HepG2 (cell line): ENCODE results near the gene OARD1. TPM values are rescaled to one million over a fixed set of nuclear protein-coding genes. Genes with fewer than 3 reads are reported as not detected.
A peak's percentile ranks its signal among the peaks of the same experiment; 100 is the strongest.

Experiments
- ATF7 ChIP-seq, 2 experiments: fragments of 450-650 bp in 1 of 2; sonication (generic) in 1 of 2; formaldehyde crosslinking in 1 of 2; IDR thresholded peaks; 2 replicates each; pipeline versions ENCODE4 v1.4.0 to v1.6.1; 2016 to 2020; ENCODE audit warnings: antibody characterized with exemption in 1 of 2, mild to moderate bottlenecking in 1 of 2, missing genetic modification reagents in 1 of 2
- HNRNPUL1 ChIP-seq: fragments of 200-400 bp; formaldehyde crosslinking; IDR thresholded peaks from 2 replicates; pipeline ENCODE4 v1.6.1; 2017; ENCODE audit warnings: low read depth, mild to moderate bottlenecking, low read length, moderate library complexity
- SIN3A ChIP-seq: IDR thresholded peaks from 2 replicates; pipeline ENCODE4 v1.6.1; 2011; ENCODE audit warnings: low read depth, mild to moderate bottlenecking, control low read depth, low read length, borderline replicate concordance
- XRCC5 ChIP-seq: fragments of 200-400 bp; formaldehyde crosslinking; optimal IDR thresholded peaks from 2 replicates; pipeline ENCODE3; 2017; ENCODE audit warnings: mild to moderate bottlenecking, low read length
- YEATS2 ChIP-seq: sonication (generic); formaldehyde crosslinking; IDR thresholded peaks from 2 replicates; pipeline ENCODE4 v1.4.0; 2020; ENCODE audit warnings: missing genetic modification reagents, borderline replicate concordance
- YY1 ChIP-seq: IDR thresholded peaks from 2 replicates; pipeline ENCODE4 v1.6.1; 2011; ENCODE audit warnings: low read length, low read depth, moderate library complexity, mild to moderate bottlenecking; ENCODE audit not compliant: insufficient read depth, insufficient replicate concordance
- ZBTB3 ChIP-seq: sonication (generic); formaldehyde crosslinking; IDR thresholded peaks from 2 replicates; pipeline ENCODE4 v1.4.0; 2020; ENCODE audit warnings: low read depth, mild to moderate bottlenecking, moderate library complexity, missing genetic modification reagents, borderline replicate concordance
- ZNF24 ChIP-seq: fragments of 450-650 bp; IDR thresholded peaks from 2 replicates; pipeline ENCODE4 v1.6.1; 2017; ENCODE audit warnings: antibody characterized with exemption, mild to moderate bottlenecking
- ZNF292 ChIP-seq: sonication (generic); formaldehyde crosslinking; IDR thresholded peaks from 2 replicates; pipeline ENCODE4 v1.8.1; 2022; ENCODE audit warnings: mild to moderate bottlenecking, low read depth, missing genetic modification reagents, borderline replicate concordance
- ZNF652 ChIP-seq: IDR thresholded peaks from 2 replicates; pipeline ENCODE4 v1.6.1; 2016; ENCODE audit warnings: low read depth, borderline replicate concordance
- ZNF75D ChIP-seq: sonication (generic); formaldehyde crosslinking; IDR thresholded peaks from 2 replicates; pipeline ENCODE4 v1.8.1; 2023; ENCODE audit warnings: missing genetic modification reagents, mild to moderate bottlenecking, borderline replicate concordance
- polyA plus RNA-seq, 8 experiments: library from polyadenylated mRNA; depleted of rRNA in 3 of 8; stranded (reverse) in 7 of 8; unstranded in 1 of 8; fragments of >200 nt; fragmentation: Illumina TruSeq in 4 of 8; extraction: Trizol in 4 of 8; gene quantifications; 2 replicates each; pipeline versions ENCODE4 v1.2.1 to v1.2.3, GENCODE V29; 2011 to 2016; ENCODE audit warnings: low read depth in 4 of 8, missing spikeins in 1 of 8, mixed read lengths in 1 of 8; ENCODE audit not compliant: insufficient read depth in 1 of 8
- total RNA-seq, 5 experiments: library from RNA; depleted of rRNA; stranded (reverse); fragments of >200 nt; fragmentation: Illumina TruSeq; extraction: Trizol; gene quantifications; 2 replicates each; pipeline ENCODE4 v1.2.3, GENCODE V29; 2016; ENCODE audit warnings: low read depth in 1 of 5
- TF ChIP-seq, protein P1 (sequence below), 2 experiments: sonication (generic) in 1 of 2; formaldehyde crosslinking in 1 of 2; IDR thresholded peaks; 2 replicates each; pipeline versions ENCODE4 v1.4.0 to v1.6.1; 2018 to 2020; ENCODE audit warnings: missing genetic modification reagents in 2 of 2, borderline replicate concordance in 1 of 2, low read depth in 1 of 2, mild to moderate bottlenecking in 1 of 2, missing biosample characterization in 1 of 2
- TF ChIP-seq, protein P2 (sequence below): sonication (generic); formaldehyde crosslinking; IDR thresholded peaks from 2 replicates; pipeline ENCODE4 v1.5.0; 2020; ENCODE audit warnings: mild to moderate bottlenecking, missing genetic modification reagents
- TF ChIP-seq, protein P3 (sequence below): sonication (generic); formaldehyde crosslinking; IDR thresholded peaks from 2 replicates; pipeline ENCODE4 v1.5.1; 2020; ENCODE audit warnings: missing genetic modification reagents, mild to moderate bottlenecking, borderline replicate concordance

OARD1 gene
- total and polyA plus RNA-seq, 2 of the 13 experiments (the other 11 are each of a cell fraction or from before 2014, with no cell fraction given), result 18.4 to 49.0 TPM

DNA sequence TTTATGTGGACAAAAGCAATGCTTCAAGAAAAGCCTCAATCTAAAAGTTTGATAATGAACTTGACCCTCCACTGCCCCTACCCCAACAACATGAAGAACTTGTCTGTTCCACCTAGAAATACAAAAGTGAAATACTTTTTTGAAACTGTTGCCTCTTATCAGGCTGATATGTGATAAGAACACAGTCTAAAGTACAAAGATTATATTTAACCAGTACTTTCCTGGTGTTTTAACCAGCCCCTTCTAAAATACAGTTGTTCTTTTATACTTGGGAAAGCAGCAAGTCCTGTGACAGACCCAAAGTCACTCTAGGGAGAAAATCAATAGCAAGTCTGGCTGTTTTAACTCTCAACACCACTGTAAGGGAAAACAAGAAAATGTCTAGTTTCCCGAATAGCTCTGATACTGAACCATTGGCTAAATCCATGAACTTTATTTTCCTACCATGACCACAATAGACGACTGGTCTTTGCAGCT, 6.6 kb downstream of the OARD1 start (continued):
- TF ChIP-seq XRCC5 (no peak), ZBTB3 (CRISPR knock-in tag) (no peak), ZNF75D (no peak), HNRNPUL1 (no peak), SIN3A (no peak; the same call in 1 of the 2 replicates), YEATS2 (CRISPR knock-in tag) (no peak; the same call in 1 of the 2 replicates), YY1 (no peak), ZNF292 (CRISPR knock-in tag) (no peak), ATF7 (IDR thresholded peaks at IDR 0.05) (no peak), ATF7 (CRISPR knock-in tag; IDR thresholded peaks at IDR 0.05) (no peak), ZNF652 (CRISPR knock-in tag) (peak; percentile 90), ZNF24 (no peak)
- TF ChIP-seq, protein P1, sequence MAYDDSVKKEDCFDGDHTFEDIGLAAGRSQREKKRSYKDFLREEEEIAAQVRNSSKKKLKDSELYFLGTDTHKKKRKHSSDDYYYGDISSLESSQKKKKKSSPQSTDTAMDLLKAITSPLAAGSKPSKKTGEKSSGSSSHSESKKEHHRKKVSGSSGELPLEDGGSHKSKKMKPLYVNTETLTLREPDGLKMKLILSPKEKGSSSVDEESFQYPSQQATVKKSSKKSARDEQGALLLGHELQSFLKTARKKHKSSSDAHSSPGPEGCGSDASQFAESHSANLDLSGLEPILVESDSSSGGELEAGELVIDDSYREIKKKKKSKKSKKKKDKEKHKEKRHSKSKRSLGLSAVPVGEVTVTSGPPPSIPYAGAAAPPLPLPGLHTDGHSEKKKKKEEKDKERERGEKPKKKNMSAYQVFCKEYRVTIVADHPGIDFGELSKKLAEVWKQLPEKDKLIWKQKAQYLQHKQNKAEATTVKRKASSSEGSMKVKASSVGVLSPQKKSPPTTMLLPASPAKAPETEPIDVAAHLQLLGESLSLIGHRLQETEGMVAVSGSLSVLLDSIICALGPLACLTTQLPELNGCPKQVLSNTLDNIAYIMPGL (CRISPR knock-in tag; IDR thresholded peaks at IDR 0.05; ENCODE audit: borderline replicate concordance in 1 of 2, low read depth in 1 of 2), result no peak; a peak in 1 of 4 replicates
- TF ChIP-seq, protein P2, sequence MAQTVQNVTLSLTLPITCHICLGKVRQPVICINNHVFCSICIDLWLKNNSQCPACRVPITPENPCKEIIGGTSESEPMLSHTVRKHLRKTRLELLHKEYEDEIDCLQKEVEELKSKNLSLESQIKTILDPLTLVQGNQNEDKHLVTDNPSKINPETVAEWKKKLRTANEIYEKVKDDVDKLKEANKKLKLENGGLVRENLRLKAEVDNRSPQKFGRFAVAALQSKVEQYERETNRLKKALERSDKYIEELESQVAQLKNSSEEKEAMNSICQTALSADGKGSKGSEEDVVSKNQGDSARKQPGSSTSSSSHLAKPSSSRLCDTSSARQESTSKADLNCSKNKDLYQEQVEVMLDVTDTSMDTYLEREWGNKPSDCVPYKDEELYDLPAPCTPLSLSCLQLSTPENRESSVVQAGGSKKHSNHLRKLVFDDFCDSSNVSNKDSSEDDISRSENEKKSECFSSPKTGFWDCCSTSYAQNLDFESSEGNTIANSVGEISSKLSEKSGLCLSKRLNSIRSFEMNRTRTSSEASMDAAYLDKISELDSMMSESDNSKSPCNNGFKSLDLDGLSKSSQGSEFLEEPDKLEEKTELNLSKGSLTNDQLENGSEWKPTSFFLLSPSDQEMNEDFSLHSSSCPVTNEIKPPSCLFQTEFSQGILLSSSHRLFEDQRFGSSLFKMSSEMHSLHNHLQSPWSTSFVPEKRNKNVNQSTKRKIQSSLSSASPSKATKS (CRISPR knock-in tag), result no peak
- TF ChIP-seq, protein P3, sequence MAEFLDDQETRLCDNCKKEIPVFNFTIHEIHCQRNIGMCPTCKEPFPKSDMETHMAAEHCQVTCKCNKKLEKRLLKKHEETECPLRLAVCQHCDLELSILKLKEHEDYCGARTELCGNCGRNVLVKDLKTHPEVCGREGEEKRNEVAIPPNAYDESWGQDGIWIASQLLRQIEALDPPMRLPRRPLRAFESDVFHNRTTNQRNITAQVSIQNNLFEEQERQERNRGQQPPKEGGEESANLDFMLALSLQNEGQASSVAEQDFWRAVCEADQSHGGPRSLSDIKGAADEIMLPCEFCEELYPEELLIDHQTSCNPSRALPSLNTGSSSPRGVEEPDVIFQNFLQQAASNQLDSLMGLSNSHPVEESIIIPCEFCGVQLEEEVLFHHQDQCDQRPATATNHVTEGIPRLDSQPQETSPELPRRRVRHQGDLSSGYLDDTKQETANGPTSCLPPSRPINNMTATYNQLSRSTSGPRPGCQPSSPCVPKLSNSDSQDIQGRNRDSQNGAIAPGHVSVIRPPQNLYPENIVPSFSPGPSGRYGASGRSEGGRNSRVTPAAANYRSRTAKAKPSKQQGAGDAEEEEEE, result no peak
